HG02884 (cell line): ENCODE data around the gene RBM11.

Experiments used
- ATAC-seq: cut with Tn5 transposase; IDR thresholded peaks from one replicate; pipeline ENCODE4 v1.9.1; 2021; ENCODE audit warnings: mild to moderate bottlenecking, moderate library complexity; ENCODE audit not compliant: unreplicated experiment

The RBM11 gene

DNA sequence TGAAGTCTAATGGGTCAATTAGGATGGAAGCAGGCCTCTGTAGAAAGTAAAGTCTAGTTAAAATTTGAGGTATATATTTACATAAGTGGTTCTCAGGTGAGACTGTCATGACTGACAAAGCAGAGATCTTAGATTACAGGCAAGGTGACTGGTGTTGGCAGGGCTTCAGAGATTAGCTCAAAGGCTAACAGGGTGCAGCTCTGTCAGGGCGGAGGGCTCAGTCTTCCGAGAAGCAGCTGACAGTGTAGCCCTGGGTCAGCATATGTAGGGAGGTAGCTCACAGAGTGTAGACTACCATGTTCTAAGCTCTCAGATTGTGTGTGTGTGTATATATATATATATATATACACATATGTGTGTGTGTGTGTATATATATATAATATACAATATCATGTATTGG lies 54.7 kb downstream of the RBM11 start:
- ATAC-seq: no peak

DNA sequence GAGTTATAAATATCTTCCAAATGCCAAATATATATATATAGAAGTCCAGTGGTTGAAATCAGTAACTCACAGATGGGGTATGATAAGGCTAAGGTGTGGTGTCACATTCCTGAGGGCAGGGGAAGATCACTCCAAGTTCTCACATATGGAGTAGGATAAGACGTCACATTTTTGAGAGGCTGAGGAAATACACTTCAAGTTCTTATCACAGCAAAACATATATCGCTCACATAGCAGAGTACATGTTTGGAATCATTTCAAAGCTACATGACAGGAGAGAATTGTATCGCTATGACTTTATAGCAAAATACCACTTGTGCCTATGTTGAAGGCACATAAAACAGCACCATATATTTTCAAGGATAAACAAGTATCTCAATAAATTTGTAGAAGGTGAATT lies 55.1 kb downstream of the RBM11 start:
- no peak for ATAC-seq

DNA sequence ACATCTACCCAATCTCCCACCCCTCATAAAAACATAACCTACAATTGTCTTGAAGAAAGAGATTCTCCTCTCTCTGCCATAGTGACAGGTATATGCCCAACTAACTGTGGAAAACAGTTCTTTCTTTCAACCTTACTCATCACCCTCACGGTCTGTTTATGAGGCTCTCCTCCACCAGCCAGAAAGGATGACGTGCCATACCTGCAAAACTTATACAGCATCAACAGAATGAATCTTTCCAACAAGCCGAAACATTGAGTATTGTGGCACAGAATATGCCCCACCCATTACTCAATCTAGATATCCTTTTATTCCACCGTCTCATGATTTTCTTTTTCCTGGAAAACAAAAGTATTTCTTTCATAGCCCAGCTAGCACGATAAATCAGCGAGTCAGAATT lies 55.7 kb downstream of the RBM11 start:
- no peak for ATAC-seq

DNA sequence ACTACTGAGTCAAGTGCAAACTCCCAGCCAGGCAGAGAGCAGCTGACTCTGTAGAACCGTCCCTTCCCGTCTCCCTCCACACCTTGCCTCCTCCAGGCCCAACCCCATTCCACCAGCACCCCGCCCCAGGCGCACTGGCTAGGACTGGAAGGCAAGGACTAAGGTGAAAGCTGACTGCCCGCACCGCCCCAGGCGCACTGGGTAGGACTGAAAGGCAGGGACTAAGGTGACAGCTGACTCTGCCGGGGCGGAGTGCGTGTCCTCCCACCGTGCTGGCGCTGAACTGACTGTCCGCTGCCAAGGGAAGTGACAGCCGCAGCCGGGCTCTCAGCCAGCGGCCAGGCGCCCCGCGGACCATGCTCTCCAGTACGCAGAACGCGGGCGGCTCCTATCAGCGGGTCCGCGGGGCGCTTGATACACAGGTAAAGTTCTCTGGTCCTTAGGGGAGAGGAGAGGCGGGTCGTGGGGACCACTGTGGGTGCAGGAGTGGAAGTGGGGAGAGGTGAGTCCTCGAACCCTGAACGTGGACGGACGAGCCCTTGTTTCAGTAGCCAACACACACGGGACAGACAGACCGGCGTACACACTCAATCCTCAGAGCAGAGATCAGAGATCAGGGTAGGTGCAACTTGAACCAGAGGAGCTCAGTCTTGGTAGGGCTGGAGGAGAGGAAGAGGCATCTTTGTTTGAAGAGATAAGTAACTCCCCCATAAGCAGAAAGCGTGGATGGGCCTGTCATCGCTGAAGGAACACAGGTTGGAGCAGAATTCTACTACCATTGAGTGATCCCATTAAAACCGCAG lies 58.0 kb downstream of the RBM11 start:
- ATAC-seq: no peak

DNA sequence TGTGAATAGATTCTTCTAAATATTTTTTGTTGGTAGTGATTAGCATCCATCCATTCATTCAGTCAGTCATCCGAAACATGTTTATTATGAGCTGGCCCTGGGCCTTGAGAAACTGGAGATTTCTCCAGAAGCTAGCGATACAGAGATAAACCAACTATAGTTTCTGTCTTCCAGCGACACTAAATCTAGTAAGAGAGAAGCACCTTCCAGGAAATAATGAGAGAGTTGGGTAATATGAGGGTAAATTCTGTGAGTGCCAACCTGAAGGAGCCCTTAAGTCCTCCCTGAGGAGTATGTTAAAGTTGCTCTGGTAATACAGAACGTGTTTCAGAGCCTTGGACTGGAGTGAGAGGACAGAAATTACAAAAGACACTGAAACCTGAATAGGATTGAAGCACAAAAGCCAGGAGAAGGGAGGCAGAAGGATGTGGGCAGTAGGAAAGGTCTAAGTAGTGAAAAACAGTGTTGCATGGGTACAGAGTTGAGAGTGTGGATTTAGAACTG lies 59.8 kb downstream of the RBM11 start:
- no peak for ATAC-seq
